ENCODE measurements around the gene DEDD2. TPM values are rescaled to one million over a fixed set of nuclear protein-coding genes. Genes with fewer than 3 reads are reported as not detected.

DEDD2 gene
- total RNA-seq, 1 experiment from 2014 or later, result 72.2 TPM

- DNase-seq (ENCODE audit: low read depth), result no peak
- in situ Hi-C loops (cut with HindIII; ENCODE audit: low pct_unique_long_range_greater_than_20kb, low sequenced_read_pairs), result no loop called here
Observed at GRCh38 chr19:42233678-42234292, 16.3 kb upstream of the DEDD2 start.

DNA sequence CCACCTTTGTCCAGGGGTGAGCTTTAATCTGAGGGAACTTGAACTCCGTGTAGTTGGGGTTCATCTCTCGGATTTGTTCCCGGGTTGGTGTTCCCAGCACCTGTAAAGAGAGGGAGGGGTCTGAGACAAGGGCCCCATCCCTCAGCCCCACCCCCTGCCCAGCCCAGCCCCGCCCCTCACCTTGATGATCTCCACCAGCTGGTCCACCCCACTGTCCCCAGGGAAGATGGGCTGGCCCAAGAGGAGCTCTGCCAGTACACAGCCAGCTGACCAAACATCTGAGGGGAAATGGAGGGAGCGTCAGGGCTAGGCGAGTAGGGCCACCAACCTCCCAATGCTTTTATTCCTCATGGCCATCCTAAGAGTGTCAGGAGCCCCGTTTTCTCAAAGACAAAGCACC is 15.6 kb upstream of the DEDD2 start:
- no peak for DNase-seq (ENCODE audit: low read depth)
- in situ Hi-C loops (cut with HindIII; ENCODE audit: low pct_unique_long_range_greater_than_20kb, low sequenced_read_pairs), result no loop called here

GRCh38 chr19:42232435-42232834 is 15.0 kb upstream of the DEDD2 start:
- in situ Hi-C loops (cut with HindIII; ENCODE audit: low pct_unique_long_range_greater_than_20kb, low sequenced_read_pairs), result no loop called here
- no peak for DNase-seq (ENCODE audit: low read depth)

DNA sequence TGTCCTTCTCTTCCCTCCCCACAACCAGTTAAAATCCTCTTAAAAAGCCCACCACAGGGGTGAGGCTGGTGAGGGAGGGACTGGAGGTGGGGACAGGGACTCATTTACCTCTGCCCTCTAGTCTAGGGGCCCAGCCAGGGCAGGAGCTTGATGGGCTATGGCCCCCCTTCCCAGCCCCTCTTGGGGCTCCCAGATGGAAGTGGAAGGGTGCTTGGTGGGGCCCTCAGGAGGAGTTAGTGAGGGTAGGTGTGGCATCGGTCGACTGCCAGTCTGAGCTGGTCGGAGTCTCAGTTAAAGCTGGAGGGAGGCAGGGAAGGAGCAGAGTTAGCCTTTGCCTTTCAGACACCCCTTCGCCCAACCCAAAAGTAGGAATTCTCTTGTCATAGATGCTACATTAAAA is 13.1 kb upstream of the DEDD2 start:
- in situ Hi-C loops (cut with HindIII; ENCODE audit: low pct_unique_long_range_greater_than_20kb, low sequenced_read_pairs), result no loop called here

DNA sequence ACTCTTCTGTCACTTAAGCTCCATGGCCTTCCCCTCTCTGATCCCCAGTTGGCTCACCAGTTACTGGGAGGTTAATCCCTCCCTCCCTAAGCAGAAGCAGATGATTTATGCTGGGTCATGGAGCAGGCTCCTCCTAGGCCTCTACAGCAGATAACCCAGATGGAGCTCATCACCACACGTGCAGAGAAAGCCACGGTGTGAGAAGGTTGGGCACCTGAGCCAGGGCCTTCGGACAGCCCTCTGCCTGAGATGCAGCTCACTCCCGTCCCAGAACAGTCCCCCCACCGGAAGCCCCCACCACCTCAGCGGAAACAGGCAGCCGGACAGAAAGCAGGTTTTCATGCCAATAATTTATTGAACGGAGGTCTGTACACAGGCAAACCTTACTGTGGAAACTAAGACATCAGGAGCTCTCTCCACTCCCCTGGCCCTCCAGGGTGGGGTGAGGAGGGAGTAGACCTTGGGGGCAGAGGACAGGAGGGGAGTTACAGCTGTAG is 12.4 kb upstream of the DEDD2 start:
- in situ Hi-C loops (cut with HindIII; ENCODE audit: low pct_unique_long_range_greater_than_20kb, low sequenced_read_pairs), result no loop called here
- DNase-seq (ENCODE audit: low read depth), result peak; percentile 32

More for the DNA sequence above, 13.1 kb upstream of the DEDD2 start:
- DNase-seq (ENCODE audit: low read depth), result no peak

DNA sequence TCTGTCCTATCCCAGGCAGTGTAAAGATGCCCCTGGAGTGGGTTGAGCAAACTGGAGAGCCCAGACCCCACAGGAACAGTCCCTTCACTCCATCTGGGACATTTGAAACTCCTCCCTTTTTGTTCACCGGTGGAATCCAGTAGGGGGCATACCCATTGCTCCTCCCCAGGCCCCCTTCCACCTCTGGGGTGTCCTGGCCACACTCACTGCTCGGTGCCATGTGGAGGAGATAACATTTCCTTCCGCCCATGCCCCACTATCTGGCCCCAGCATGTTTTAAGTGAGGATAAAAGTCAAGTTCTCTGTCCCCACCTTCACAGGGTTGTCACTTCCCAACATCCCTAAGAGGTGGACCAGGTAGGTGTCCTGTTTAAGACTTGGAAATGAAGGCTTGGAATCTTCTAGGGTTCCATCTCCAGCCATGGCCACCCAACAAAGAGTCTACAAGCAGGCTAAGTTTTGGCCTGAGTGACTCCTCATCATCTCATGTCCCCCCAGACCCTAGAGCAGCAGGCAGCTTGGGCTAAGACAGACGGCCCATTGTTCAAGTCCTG is 11.9 kb upstream of the DEDD2 start:
- in situ Hi-C loops (cut with HindIII; ENCODE audit: low pct_unique_long_range_greater_than_20kb, low sequenced_read_pairs), result no loop called here
- no peak for DNase-seq (ENCODE audit: low read depth)

DNA sequence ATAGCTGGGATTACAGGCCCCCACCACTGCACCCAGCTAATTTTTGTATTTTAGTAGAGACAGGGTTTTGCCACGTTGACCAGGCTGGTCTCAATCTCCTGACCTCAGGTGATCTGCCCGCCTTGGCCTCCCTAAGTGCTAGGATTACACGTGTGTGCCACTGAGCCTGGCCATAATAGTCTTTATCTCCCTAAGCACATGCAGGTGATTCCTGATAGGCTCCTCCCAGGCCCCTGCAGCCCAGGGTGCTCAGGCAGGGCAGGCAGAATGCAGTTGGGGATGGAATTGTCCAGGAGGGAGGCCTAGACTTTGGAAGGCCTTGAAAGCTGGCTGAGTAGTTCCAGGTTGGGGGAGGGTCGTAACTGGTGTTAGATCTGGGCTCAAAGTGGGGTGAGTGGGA is 11.2 kb upstream of the DEDD2 start:
- no peak for DNase-seq (ENCODE audit: low read depth)
- in situ Hi-C loops (cut with HindIII; ENCODE audit: low pct_unique_long_range_greater_than_20kb, low sequenced_read_pairs), result no loop called here

DNA sequence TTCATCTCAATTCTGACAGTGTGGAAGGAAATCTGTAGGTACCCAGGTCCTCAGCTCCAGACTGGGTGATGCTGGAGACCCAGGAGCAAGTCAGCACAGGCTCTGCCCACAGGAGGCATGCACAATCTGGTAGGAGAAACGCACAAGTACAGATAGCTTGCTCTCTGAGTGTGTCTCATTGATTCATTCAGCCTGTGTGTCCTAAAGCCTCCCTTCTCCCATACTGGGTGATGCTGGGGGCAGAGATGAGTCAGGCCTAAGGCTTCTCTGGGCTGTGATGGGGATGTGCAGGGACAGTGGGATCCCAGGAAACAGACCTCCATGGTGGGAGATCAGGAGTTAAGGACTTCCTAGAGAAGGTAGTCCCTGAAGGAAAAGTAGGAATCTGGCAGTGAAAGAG is 9.4 kb upstream of the DEDD2 start:
- in situ Hi-C loops (cut with HindIII; ENCODE audit: low pct_unique_long_range_greater_than_20kb, low sequenced_read_pairs), result no loop called here
- DNase-seq (ENCODE audit: low read depth), result no peak

DNA sequence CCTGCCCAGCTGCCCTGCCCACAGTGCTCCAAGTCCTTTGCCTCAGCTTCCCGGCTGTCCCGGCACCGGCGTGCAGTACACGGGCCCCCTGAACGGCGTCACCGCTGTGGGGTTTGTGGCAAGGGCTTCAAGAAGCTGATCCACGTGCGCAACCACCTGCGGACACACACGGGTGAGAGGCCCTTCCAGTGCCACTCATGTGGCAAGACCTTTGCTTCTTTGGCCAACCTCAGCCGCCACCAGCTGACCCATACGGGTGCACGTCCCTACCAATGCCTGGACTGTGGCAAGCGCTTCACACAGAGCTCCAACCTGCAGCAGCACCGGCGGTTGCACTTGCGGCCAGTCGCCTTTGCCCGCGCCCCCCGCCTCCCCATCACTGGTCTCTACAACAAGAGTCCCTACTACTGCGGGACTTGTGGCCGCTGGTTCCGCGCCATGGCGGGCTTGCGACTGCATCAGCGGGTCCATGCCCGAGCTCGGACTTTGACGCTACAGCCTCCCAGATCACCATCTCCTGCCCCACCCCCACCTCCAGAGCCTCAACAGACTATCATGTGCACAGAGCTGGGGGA is 8.3 kb upstream of the DEDD2 start:
- in situ Hi-C loops (cut with HindIII; ENCODE audit: low pct_unique_long_range_greater_than_20kb, low sequenced_read_pairs), result no loop called here
- DNase-seq (ENCODE audit: low read depth), result no peak

GRCh38 chr19:42224940-42225717 is 7.7 kb upstream of the DEDD2 start:
- DNase-seq (ENCODE audit: low read depth), result no peak
- in situ Hi-C loops (cut with HindIII; ENCODE audit: low pct_unique_long_range_greater_than_20kb, low sequenced_read_pairs), result no loop called here

- in situ Hi-C loops (cut with HindIII; ENCODE audit: low pct_unique_long_range_greater_than_20kb, low sequenced_read_pairs), result no loop called here
- no peak for DNase-seq (ENCODE audit: low read depth)
Observed at GRCh38 chr19:42220751-42221097, 3.2 kb upstream of the DEDD2 start.

- in situ Hi-C loops (cut with HindIII; ENCODE audit: low pct_unique_long_range_greater_than_20kb, low sequenced_read_pairs), result no loop called here
- peak; percentile 97 for DNase-seq (ENCODE audit: low read depth)
Observed at GRCh38 chr19:42219812-42220750, 2.6 kb upstream of the DEDD2 start, which contains the start of gene ZNF526. Gene ZNF526 (plus strand): TSS chr19:42220312. CDS start chr19:42224404, 4,092 bp downstream.

DNA sequence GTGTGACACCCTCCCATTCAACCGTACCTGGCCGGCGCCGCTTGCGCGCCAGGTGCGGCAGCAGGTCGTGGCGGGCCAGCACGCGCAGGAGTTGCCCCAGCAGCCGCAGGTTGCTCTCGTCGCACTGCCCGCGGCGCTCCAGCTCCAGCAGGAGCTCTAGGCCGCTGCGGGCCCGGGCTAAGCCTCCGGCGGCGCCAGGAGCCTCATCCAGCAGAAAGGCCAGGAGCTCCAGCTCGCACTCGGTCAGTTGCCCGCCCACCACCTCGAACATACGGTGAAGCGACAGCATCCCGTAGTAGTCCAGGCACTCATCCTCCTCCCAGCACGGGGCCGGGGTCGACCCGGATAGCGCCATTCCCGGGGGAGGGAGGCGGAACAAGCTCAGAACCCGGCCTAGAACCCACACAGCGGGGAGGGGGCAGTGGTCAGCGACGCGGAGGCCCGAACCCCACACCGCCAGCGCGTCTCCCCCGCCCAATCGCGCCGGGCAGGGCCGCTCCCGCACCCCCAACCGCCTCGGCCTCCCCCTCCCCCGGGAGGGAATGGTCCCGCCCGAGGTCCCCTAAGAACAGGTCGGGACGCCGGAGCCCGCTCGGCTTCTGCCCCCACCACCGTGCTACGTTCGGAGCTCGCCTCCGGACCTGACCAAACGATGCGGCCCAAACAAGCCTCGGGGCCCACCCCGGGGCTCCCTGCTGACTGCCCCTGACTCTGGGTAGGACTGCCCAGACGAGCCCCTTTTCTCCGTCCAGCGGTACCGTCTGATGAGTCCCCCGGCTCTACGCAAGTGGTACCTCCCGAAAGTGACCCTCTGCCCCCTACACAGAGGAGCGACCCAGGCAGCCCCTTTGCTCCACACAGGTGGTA is 591 bp downstream of the DEDD2 start:
- in situ Hi-C loops (cut with HindIII; ENCODE audit: low pct_unique_long_range_greater_than_20kb, low sequenced_read_pairs), result no loop called here
- no peak for DNase-seq (ENCODE audit: low read depth)

DNA sequence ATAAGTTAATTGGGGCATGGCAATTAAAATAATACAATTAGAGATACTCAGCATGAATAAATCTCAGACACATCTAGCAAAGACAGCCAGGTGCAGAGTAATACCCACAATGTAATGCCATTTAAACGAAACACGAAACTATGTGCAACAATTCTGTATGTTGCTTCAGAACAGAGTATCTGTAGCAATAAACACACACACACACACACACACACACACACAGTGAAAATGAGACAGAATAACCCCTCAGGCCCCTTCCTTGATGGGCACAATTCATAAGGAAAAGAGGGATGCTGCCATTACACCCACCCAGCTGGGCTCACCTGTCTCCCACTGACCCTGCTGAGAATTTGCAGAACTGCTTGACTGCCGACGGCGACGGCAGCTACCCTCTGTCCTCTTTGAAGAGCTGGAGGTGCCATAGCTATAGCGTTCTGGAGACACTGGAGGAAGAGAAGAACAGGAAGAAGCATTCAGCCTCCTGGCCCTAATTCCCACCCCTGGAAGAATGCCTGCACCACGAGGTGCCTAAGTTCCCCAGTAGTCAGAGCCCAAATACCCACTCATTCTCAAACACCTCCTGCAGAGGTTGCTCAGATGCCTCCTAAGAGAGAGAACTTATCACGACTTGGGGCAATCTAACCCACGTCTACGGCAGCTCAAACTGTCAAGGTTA is 2.5 kb downstream of the DEDD2 start:
- in situ Hi-C loops (cut with HindIII; ENCODE audit: low pct_unique_long_range_greater_than_20kb, low sequenced_read_pairs), result no loop called here
- DNase-seq (ENCODE audit: low read depth), result no peak

GRCh38 chr19:42212886-42213285 is 4.6 kb downstream of the DEDD2 start:
- in situ Hi-C loops (cut with HindIII; ENCODE audit: low pct_unique_long_range_greater_than_20kb, low sequenced_read_pairs), result no loop called here
- no peak for DNase-seq (ENCODE audit: low read depth)

- in situ Hi-C loops (cut with HindIII; ENCODE audit: low pct_unique_long_range_greater_than_20kb, low sequenced_read_pairs), result no loop called here
- no peak for DNase-seq (ENCODE audit: low read depth)
Observed at GRCh38 chr19:42208612-42209011, 8.9 kb downstream of the DEDD2 start.

GRCh38 chr19:42207767-42208271 is 9.7 kb downstream of the DEDD2 start:
- in situ Hi-C loops (cut with HindIII; ENCODE audit: low pct_unique_long_range_greater_than_20kb, low sequenced_read_pairs), result no loop called here
- peak; percentile 54 for DNase-seq (ENCODE audit: low read depth)
